Activated T-cell treated with anti-CD3 and anti-CD28 coated beads, Interleukin-2, amount 50 U/mL, for 72 hours (primary cell): ENCODE measurements around the gene PLEKHA6. TPM values are rescaled to one million over a fixed set of nuclear protein-coding genes. Genes with fewer than 3 reads are reported as not detected.
A peak's percentile ranks its signal among the peaks of the same experiment; 100 is the strongest.

Experiments used
- ATAC-seq, 2 donors: fragments of 150-1000 bp; cut with Tn5 transposase; replicated peaks in 1 of 2; 2 replicates each; pipeline ENCODE4 v1.10.0; 2021; ENCODE audit warnings: moderate library complexity in 2 of 2, mild to moderate bottlenecking in 1 of 2
- DNase-seq, 2 donors: peaks; one replicate each; pipeline ENCODE4 v3.0.0; 2021 to 2022; ENCODE audit warnings: mixed read lengths in 1 of 2
- H3K27ac Mint-ChIP-seq: one replicate; pipeline ENCODE4 v1.8.0; 2022; ENCODE audit warnings: mild to moderate bottlenecking, moderate library complexity, mixed read lengths
- H3K27me3 Mint-ChIP-seq: one replicate; pipeline ENCODE4 v1.8.0; 2022; ENCODE audit warnings: low read depth, mixed read lengths
- H3K36me3 Mint-ChIP-seq, 2 donors: one replicate each; pipeline ENCODE4 v1.8.0; 2022; ENCODE audit warnings: mixed read lengths in 2 of 2, mild to moderate bottlenecking in 1 of 2; ENCODE audit not compliant: insufficient read depth in 2 of 2
- H3K4me1 Mint-ChIP-seq: one replicate; pipeline ENCODE4 v1.8.0; 2022; ENCODE audit warnings: low read depth, mixed read lengths
- H3K4me3 Mint-ChIP-seq, 2 donors: one replicate each; pipeline ENCODE4 v1.8.0; 2022; ENCODE audit warnings: mild to moderate bottlenecking in 2 of 2, mixed read lengths in 2 of 2, moderate library complexity in 2 of 2
- H3K9me3 Mint-ChIP-seq, 2 donors: one replicate each; pipeline ENCODE4 v1.8.0; 2022; ENCODE audit warnings: mixed read lengths in 2 of 2
- total RNA-seq, 2 donors: library from RNA; stranded (reverse); gene quantifications; one replicate each; pipeline ENCODE4 v1.2.3, GENCODE V29; 2022

The PLEKHA6 gene
- total RNA-seq, 2 donors from 2014 or later: 0.31 to 3.4 TPM

DNA sequence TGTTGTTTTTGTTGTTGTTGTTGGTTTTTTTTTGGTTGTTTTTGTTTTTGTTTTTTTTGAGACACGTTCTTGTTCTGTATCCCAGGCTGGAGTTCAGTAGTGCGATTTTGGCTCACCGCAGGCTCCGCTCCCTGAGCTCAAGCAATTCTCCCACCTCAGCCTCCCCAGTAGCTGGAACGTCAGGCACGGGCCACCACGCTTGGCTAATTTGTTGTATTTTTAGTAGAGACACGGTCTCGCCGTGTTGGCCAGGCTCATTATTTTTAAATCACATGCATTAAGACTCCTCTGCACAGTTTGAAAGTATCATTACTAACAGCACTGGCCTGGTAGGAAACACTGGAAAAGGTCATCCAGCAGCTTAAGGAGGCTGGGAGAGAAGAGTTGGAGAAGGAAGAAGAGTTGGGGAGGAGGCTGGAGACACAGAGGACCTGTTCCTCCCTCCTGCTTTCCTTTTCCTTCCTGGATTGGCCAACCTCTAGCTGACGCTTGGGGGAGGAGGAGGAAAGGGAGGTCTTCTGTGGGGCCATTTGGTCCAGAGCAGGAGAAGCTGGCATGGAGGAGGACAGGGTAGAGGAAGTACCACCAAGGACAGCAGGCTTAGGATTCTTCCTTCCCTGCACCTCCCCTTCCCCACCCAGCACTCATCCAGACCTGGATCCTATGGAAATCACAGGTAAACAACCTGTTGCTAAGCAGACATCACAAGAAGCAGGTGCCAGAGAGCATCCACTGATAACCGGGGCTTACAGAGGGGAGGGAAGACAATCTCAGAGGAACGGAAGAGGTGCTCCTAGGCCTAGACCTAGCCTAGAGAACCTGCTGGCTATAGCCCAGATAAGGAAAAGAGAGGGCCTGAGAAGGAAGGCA, 74.1 kb downstream of the PLEKHA6 start:
- peaks cover 8% of the 10 kb centered on the region for H3K27me3 Mint-ChIP-seq
- no peaks in the 10 kb centered on the region for H3K36me3 Mint-ChIP-seq
- peak overlapping the region; percentile 3 to 33 for H3K4me3 Mint-ChIP-seq
- H3K27ac Mint-ChIP-seq: no peak overlapping the region
- no peak for DNase-seq
- H3K9me3 Mint-ChIP-seq: no peaks in the 10 kb centered on the region
- H3K4me1 Mint-ChIP-seq: peaks cover 28% of the 10 kb centered on the region
- ATAC-seq: no peak

DNA sequence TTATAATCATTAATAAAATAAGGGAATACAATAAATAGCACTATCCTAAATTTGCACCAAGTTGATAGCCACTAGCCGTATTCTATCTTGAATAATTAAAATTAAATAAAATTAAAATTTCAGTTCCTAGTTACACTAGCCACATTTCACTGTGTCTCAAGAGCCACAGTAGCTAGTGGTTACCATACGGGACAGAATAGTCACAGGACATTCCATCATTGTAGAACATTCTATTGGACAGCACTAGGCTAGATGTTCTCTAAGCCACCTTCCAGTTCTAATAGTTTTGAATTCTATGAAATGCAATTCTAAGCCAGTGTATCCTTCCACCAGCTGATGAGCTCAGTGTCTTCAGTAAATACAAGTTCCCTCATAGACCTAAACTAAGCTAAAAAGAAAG, 74.8 kb downstream of the PLEKHA6 start:
- ATAC-seq (no peak), DNase-seq (no peak)
- H3K27ac Mint-ChIP-seq: no peak overlapping the region
- H3K27me3 Mint-ChIP-seq: peaks cover 8% of the 10 kb centered on the region
- H3K4me3 Mint-ChIP-seq: no peak overlapping the region
- no peaks in the 10 kb centered on the region for H3K9me3 Mint-ChIP-seq
- H3K36me3 Mint-ChIP-seq: no peaks in the 10 kb centered on the region
- H3K4me1 Mint-ChIP-seq: peaks cover 28% of the 10 kb centered on the region

DNA sequence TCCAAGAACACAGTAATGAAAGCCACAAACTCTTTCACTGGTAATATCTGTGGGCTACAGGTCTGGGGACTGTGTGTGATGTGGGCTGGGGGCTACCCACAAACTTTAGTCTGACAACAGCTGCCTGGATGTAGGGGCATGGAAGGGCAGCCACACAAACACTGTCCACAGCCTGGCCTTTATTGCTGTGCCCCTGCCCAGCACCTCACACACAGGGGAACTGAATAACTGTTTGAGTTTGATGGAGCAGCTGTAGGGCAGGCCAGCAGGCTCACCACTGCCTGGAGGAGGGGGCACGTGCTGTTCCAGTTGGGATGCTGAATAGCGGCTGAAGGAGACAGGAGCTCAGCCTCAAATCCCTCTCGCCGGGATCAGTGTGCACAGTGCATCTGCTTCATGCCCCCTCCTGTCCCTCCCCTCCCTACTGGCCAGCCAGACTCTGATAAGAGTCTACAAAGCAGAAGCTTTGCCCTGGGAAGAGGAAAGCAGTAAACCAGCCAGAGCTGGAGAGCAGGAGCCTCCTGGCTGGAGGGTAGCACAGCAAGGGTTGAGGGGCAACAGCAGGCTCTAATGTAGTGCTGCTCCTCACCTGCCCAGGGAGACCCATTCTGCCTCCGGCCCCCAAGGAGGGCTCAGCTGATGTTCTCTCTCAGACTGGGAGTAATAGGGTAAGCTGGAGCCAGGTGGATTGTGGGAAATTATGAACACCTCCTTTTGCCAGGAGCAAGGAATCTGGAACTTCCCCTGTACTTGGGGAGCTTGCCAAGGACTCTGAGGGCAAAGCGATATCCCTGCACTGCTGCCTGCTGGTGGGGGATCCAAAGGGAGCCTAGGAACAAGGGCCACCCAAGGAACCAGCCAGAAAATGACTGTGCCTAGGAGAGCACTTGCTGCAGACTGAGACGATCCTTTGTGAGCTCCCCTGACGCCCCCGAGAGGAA, 75.7 kb downstream of the PLEKHA6 start:
- ATAC-seq (no peak), DNase-seq (no peak)
- H3K27ac Mint-ChIP-seq: no peak overlapping the region
- no peak overlapping the region for H3K4me3 Mint-ChIP-seq
- H3K36me3 Mint-ChIP-seq: no peaks in the 10 kb centered on the region
- H3K27me3 Mint-ChIP-seq: peaks cover 8% of the 10 kb centered on the region
- H3K9me3 Mint-ChIP-seq: no peaks in the 10 kb centered on the region
- H3K4me1 Mint-ChIP-seq: peaks cover 28% of the 10 kb centered on the region

GRCh38 chr1:204282761-204283221, 76.9 kb downstream of the PLEKHA6 start:
- ATAC-seq: no peak
- DNase-seq: no peak
- Mint-ChIP-seq H3K4me3 (no peak overlapping the region), H3K4me1 (peaks cover 22% of the 10 kb centered on the region), H3K9me3 (no peaks in the 10 kb centered on the region), H3K27ac (no peak overlapping the region), H3K36me3 (no peaks in the 10 kb centered on the region), H3K27me3 (peaks cover 14% of the 10 kb centered on the region)

- H3K4me3 Mint-ChIP-seq: no peak overlapping the region
- peaks cover 19% of the 10 kb centered on the region for H3K27me3 Mint-ChIP-seq
- DNase-seq (no peak), ATAC-seq (no peak)
- no peaks in the 10 kb centered on the region for H3K36me3 Mint-ChIP-seq
- H3K27ac Mint-ChIP-seq: no peak overlapping the region
- no peaks in the 10 kb centered on the region for H3K9me3 Mint-ChIP-seq
- no peaks in the 10 kb centered on the region for H3K4me1 Mint-ChIP-seq
These were observed 79.4 kb downstream of the PLEKHA6 start for GRCh38 chr1:204280099-204280961.

DNA sequence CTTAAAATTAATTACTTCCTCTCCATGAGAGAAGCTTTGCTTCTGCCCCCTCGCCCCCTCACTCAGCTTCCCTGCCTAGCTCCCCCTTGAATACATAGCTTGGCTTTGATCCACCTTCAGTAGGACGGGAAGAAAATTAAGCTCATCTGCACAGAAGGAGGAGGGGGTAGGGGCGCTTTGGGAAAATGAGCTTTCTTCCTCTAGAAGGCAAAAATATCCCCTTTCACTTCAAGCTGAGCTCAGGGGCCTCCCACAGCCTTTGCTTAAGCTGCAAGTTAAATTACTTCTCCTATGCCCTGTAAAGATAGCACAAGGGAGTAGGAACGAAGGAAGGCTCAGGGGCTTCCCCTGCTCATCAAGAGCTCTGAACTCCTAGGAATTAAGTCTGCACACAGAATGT, 80.8 kb downstream of the PLEKHA6 start:
- Mint-ChIP-seq H3K27ac (no peak overlapping the region), H3K4me1 (no peaks in the 10 kb centered on the region), H3K36me3 (no peaks in the 10 kb centered on the region), H3K9me3 (no peaks in the 10 kb centered on the region), H3K27me3 (peaks cover 19% of the 10 kb centered on the region), H3K4me3 (no peak overlapping the region)
- no peak for DNase-seq
- no peak for ATAC-seq

GRCh38 chr1:204278251-204278650, 81.5 kb downstream of the PLEKHA6 start:
- Mint-ChIP-seq H3K27ac (no peak overlapping the region), H3K36me3 (no peaks in the 10 kb centered on the region), H3K27me3 (peaks cover 19% of the 10 kb centered on the region), H3K4me1 (no peaks in the 10 kb centered on the region), H3K9me3 (no peaks in the 10 kb centered on the region), H3K4me3 (no peak overlapping the region)
- no peak for ATAC-seq
- DNase-seq: no peak

GRCh38 chr1:204277563-204278219, 82.0 kb downstream of the PLEKHA6 start:
- no peaks in the 10 kb centered on the region for H3K4me1 Mint-ChIP-seq
- no peaks in the 10 kb centered on the region for H3K36me3 Mint-ChIP-seq
- ATAC-seq (no peak), DNase-seq (no peak)
- H3K27me3 Mint-ChIP-seq: peaks cover 19% of the 10 kb centered on the region
- no peak overlapping the region for H3K27ac Mint-ChIP-seq
- no peak overlapping the region for H3K4me3 Mint-ChIP-seq
- no peaks in the 10 kb centered on the region for H3K9me3 Mint-ChIP-seq

- ATAC-seq (no peak), DNase-seq (no peak)
- H3K36me3 Mint-ChIP-seq: no peaks in the 10 kb centered on the region
- peaks cover 11% of the 10 kb centered on the region for H3K27me3 Mint-ChIP-seq
- no peak overlapping the region for H3K27ac Mint-ChIP-seq
- no peak overlapping the region for H3K4me3 Mint-ChIP-seq
- H3K9me3 Mint-ChIP-seq: no peaks in the 10 kb centered on the region
- H3K4me1 Mint-ChIP-seq: no peaks in the 10 kb centered on the region
These were observed 83.9 kb downstream of the PLEKHA6 start for GRCh38 chr1:204275695-204276370.

DNA sequence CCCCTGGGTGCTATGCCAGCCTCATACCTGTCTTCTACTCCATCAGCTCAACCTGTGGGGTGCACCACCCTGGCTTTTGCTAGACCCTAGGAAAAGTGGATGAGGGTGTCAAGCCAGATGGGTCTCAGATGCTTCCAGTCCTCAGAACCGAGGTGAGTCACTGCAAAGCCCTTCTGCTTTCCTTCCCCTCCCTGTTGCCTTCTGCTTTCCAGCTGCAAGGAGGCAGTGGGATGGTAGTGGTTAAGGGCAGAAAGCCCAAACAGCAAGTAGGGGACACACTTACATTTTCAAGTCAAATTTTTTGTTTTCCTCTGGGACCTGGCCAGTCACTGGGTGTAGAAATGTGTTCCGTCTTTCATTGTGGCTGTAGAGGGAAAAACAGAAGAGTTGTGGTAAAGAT, 85.3 kb downstream of the PLEKHA6 start:
- H3K4me3 Mint-ChIP-seq: no peak overlapping the region
- no peaks in the 10 kb centered on the region for H3K4me1 Mint-ChIP-seq
- ATAC-seq: no peak
- H3K27me3 Mint-ChIP-seq: peaks cover 11% of the 10 kb centered on the region
- no peak overlapping the region for H3K27ac Mint-ChIP-seq
- DNase-seq: no peak
- no peaks in the 10 kb centered on the region for H3K9me3 Mint-ChIP-seq
- no peaks in the 10 kb centered on the region for H3K36me3 Mint-ChIP-seq

- Mint-ChIP-seq H3K27me3 (peaks cover 13% of the 10 kb centered on the region), H3K4me1 (no peaks in the 10 kb centered on the region), H3K9me3 (no peaks in the 10 kb centered on the region), H3K27ac (no peak overlapping the region), H3K36me3 (no peaks in the 10 kb centered on the region), H3K4me3 (no peak overlapping the region)
- DNase-seq (no peak), ATAC-seq (no peak)
These were observed 87.2 kb downstream of the PLEKHA6 start for GRCh38 chr1:204272505-204272904.

GRCh38 chr1:204271970-204272369, 87.8 kb downstream of the PLEKHA6 start:
- Mint-ChIP-seq H3K36me3 (no peaks in the 10 kb centered on the region), H3K4me1 (no peaks in the 10 kb centered on the region), H3K27ac (no peak overlapping the region), H3K9me3 (no peaks in the 10 kb centered on the region), H3K4me3 (no peak overlapping the region), H3K27me3 (peaks cover 13% of the 10 kb centered on the region)
- DNase-seq (no peak), ATAC-seq (no peak)
